GM18861 (cell line): ENCODE measurements around the gene AZI2.

Experiments
- ATAC-seq: cut with Tn5 transposase; IDR thresholded peaks from one replicate; pipeline ENCODE4 v1.9.1; 2021; ENCODE audit not compliant: unreplicated experiment

Gene AZI2, protein sequence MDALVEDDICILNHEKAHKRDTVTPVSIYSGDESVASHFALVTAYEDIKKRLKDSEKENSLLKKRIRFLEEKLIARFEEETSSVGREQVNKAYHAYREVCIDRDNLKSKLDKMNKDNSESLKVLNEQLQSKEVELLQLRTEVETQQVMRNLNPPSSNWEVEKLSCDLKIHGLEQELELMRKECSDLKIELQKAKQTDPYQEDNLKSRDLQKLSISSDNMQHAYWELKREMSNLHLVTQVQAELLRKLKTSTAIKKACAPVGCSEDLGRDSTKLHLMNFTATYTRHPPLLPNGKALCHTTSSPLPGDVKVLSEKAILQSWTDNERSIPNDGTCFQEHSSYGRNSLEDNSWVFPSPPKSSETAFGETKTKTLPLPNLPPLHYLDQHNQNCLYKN

DNA sequence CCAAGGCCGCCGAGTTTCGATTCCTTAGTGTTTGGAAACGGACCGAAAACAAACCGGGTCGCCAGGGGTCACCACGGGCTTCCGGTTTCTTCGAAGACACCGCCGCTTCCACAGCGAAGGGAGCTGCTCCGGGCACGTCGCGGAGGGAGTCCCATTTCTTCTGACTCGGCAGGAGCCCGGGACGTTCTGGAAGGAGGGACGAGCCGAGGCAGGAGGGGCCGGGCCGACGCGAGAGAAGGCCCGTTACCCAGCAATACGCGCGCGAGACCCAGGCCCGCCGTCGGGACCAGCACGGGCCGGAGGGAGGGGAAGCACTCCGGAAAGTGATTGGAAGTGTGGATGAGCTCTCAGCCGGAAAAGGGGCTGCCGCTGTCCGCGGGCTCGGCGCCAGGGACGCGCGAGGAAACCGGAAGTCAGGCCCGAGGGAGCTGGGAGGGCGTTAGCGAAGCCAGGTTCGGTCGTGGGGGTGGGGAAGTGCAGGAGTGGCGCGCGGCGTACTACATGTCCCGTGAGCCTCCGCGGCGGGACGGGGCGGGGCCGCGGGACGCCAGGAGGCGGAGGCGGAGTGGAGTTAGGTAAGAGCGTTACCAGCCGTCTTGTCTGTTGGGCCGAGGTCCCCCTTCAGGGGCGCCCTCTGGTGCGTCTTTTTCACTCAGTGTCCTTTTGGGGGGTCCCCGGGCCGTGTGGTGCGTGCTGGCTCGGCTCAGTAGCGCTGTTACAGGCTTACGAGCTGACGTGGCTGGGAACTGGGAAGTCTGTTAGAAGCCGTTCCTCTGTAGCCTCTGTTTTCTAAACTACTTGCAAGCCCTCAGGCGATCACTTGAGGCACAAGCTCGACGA lies at the start of gene AZI2, which contains the start of gene ZCWPW2:
AZI2 (minus strand) TSS at position 196 of the 840 bp plus-strand sequence. CDS start 8,207 bp downstream, outside the sequence.
ZCWPW2 (plus strand) TSS at position 93 of the 840 bp plus-strand sequence. CDS start 64,348 bp downstream, outside the sequence.
- peak; percentile 89 for ATAC-seq

DNA sequence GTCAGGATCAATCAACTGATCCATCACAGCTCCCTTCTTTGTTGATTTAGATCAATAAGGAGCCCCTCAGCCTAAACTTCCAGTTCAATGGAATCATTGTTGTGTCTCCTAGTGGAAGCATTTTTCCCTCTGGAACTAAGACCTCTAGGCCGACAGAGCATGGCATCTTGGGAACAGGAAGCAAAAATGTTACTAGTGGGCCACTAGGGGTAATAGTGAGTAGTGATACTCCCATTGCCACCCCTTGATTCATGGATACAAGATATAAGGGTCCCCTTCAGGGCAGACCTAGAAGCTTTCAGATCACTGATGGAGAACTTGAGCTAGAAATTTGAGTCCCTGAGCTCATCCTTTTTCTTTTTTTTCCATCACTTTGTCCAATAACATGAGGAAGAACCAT lies 40.4 kb upstream of the AZI2 start:
- no peak for ATAC-seq

DNA sequence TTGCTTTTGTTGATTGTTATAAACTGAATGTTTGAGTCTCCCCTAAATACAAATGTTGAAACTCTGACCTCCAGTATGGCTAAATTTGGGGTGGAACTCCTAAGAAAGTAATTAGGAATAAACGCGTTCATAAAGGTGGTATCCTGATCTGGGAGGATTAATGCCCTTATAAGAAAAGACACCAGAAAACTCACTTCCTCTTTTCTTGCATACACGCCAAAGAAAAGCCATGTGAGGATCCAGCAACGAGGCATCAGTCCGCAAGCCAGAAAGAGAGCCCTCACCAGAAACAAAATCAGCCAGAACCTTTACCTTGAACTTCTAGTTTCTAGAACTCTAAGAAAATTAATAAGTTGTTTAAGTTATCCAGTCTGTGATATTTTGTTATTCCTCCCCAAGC lies 37.4 kb upstream of the AZI2 start:
- ATAC-seq = no peak

DNA sequence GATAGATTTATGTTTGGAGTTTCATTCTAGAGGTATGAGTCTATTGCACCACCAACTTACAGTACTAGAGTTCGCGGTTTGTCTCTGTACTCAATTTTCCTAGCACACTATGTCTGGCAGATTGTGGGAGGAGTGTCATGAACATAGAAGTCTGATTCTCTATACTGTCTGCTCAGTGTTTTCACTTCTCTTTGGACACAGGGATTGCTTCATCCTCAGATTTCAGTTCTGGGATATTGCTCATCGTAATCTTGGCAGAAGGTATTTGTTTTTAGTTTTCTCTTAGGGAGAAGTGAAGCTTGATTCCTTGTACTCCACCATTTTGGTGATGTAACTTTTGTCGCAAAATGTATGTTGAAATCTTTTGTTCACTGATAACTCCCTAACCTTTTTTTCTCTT lies 27.8 kb upstream of the AZI2 start:
- ATAC-seq = no peak

DNA sequence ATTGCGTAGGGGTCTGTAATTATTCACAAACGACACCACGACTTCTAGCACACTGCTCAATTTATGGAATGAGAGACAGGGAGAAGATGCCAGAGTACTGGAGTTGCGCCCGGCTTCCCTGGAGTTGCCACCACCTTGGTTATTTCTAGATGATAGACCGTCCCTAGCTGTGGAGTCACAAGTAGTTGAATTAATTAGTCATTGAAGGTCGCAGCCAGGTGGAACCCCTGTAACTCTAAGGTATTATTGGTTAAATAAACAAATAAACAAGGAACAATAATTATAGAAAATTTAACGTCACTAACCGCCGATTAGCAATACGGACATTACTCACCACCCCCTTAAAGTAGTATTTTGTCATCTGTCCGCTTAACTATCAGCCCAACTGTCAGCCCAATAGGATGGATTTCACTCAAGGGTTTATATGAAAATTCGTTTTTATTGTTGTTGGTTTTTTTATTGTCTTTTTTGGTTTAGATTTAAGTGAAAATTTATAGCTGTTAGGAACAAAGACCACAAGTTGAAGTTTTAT lies 911 bp upstream of the AZI2 start:
- ATAC-seq = no peak

DNA sequence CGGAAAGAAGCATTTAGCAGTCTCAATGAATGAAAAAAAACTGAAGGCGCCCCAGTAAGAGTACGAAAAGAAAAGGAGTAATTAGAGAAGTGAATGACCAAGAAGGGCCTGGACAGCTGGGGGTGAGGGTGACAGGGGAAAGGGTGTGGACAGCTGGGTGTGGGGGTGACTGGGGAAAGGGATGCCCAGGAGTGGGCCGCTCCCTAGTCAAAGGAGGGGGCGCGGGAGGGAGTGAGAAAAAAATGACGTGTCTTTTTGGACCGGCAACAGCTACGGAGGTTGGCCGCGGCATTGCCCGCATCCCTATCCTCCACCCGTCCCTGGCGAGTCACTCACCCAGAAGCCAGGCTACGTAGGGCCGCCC lies 377 bp downstream of the AZI2 start:
- ATAC-seq = no peak

DNA sequence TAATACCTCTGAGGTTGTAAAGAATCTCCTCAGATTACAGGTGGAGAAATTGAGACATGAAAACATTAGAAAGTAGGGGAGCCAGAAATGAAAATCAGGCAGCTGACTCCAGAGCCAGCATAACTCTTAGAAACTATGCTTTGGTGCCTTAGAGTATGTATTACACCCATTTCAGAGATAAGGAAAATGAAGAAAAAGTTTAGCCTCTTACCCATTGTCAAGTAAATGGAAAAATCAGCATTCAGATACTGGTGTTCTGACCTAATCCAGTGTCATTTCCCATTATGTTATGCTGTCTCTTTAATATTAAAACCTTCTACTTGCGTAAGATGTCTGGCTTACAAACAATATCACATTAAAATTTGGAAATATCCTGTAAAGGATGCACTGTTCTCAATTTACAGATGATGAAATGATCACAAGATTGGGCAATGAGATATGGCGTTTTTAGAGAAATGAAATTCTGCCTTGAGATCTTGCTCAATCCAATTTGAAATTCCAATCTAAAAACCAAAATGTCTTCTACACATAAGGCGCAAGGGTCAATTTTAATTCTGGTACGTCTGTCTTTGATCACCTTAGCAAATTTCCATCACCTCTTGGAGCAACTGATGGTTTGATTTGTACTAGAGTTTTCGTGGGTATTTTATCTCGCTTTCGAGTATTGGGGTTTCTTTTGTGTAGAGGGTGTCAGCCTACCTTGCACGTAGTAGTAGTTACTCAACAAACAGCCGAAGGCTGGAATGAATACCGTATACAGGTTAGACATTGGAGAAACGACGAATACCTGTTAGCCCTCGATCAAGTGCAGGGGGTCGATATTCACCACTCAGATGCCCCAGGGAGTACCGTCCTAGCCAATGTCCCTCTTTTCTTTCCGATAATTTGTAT lies 1.0 kb downstream of the AZI2 start:
- ATAC-seq = no peak

DNA sequence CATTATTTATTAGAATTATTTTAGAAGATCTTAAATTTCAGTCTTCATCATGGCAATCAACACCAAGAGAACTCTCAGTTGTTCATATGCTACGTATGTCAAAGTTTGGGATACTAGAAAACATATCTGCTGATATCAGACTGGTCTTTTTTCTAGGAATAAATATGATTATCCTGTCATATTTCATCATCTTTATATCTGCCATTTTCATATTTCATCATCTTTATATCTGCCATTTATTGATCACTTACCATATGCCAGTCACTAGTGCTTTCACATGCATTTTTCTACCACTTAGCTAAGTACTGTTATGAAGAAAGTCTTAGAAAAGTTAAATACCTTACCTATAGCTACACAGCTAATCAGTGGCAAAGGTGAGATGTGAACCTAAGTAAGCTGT lies 2.9 kb downstream of the AZI2 start:
- no peak for ATAC-seq

DNA sequence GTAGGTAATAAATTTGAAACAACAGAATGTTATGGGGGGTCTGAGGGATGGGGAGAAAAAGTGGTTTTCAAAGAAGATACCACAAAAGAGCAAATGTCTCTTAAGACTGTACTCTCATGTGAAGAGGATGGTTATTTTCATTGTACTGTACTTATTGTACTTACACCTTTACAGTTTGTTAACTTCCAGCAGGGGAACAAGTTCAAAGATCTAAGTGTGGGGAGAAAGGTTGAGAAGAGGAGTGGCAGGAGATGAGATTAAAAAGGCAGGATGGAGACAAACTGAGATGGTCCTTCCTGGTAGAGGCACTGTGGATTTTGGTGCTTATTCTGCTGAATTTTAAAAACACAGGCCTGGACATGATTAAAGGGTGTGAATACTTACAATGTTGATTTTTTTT lies 5.5 kb downstream of the AZI2 start:
- no peak for ATAC-seq

DNA sequence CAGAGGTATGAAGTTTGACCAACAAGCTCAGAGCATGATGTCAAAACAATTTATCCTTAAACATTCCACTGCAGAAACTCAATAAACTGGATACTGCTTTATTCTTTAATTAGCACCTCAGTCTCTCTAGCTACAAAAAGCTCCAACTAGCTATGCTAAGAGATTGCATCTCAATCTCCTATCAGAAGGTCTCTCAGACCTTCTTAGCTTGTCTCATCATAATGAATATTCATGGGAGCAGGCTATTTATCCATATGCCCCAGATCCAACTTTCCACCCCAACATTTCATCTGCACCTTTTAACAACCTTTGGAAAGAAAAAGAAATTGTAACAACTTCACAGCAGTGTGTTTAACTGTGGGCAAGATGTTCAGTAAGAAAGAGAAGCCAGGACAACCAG lies 11.4 kb downstream of the AZI2 start:
- ATAC-seq = no peak

DNA sequence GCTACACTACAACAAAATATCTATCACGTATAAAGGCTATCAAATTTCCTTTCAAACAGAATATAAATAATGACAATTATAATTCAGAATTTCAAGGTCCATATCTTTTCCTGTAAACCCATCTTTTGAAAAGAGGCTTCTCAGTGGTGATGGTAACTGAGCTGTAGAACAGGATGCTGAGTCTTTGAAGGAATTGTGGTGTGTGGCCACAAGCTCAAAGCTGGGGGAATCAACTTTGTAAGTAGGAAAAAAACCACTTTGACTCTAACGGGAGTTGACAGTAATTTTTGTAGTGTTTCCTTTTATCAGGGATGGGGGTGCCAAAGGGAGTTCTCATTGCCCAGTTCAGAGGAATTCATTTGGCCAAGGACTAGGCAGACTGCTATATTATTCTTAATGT lies 13.4 kb downstream of the AZI2 start:
- no peak for ATAC-seq

DNA sequence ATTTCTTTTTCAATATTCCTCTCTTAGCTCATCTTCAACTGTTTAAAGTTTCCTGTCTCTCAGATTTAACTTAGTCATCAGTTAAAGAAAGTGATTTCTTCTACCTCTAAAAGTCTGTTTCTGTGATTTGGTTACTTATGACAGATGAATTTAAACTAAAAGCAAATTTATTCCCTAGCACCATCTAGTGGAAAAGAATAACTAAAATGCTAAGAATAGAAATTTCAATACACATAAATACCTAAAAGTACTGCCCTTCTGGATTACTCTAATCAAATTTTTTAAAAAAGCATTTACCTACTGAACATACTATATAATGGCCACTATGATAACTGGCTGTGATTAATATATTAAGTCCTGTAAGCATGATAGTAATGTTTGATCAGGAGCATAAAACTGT lies 14.1 kb downstream of the AZI2 start:
- no peak for ATAC-seq

DNA sequence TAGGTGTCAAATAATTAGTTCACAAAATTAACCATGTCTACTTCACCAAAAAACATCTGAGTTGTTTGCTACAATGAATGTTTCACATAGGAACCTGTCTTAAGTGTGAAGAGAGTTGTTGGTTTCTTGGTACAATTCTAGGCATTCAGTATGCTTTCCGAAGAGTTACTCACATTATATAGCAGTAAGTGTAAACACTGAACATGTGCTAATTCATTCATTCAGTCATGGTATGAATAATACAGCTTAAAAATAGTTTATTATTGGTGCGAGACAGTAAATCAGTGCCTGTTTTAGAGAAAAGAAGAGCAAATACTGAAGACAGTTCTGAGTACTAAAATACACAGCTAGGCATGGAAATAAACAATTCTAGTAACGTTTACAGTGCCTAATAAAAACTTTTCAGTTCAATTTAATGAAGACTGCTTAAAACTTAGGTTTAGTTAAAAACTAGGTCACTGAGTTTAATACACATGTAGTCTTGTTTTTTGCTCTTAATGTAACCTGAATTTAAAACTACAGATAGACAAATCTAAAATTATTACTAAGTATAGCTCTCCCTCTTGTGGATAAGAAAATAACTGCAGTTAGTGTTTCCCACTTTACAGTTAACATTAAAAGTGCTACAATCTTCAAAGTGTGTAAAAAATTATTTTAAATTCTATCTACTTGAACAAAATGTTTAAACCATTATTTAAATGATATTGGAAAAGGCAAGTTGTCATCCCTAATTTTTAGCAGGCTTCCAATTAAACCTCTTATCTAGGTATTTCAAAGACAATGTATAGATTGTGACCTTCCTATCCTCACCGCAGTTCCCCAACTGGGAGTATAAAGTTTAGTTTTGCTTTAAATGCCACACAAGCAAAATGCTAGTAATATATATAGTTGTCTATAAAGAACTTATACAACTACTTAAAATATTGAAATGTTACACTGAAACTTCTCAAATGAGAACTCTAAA lies 20.2 kb downstream of the AZI2 start:
- peak; percentile 40 for ATAC-seq

DNA sequence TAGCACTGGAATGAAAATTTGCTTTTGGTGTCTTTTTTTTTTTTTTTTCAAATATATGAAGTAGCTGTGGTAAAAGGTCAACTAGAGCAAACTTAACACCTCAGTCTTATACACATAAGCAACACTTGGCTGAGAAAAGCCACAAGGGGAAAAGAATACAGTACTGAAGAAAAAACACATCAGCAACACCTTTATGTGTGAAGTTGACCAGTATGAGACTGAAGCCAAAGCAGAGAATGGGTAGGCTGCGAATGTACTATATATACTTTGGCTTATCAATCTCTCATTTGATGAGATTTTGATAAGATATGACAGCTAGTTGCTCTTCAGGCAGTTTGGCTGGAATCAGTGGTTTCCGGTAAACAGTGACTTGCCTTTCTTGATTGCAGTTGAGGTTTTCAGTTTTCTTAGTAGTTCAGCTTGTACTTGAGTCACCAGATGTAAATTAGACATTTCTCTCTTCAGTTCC lies 22.1 kb downstream of the AZI2 start:
- ATAC-seq = no peak

DNA sequence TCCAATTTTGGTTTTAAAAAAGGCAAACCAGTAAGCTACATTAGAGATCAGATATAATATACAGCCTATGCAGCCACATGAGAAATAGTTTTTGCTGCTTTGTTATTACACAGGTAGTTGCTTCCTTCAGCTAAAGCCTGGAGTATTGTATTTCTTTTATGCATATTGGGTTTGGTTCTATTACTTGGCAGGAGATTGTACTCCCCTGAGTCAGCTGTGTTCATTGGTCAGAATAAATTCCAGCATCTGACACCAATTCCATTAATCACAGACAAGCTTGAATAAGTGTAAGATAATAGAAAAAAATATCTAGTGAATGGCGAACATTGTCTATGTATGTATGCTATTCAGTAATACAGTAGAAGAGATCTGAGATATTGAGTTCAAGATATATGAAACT lies 26.2 kb downstream of the AZI2 start:
- no peak for ATAC-seq

DNA sequence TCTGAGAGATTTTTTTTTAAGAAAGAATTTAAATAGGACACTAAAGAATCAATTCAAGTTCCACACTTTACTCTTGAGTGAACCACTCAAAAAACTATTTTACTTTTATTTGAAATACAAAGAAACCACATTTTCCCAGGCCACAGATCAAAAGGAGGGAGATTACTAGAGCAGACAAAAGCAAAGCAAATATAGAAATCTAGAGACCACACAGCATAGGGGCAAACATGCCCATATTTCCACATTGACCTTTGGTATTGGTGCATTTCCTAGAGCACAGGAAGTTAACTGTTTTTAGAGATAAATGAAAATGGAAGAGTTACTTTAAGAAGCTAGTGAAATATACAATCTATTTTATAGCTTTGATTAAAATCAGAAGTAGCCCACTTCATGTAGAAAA lies 27.6 kb downstream of the AZI2 start:
- no peak for ATAC-seq

DNA sequence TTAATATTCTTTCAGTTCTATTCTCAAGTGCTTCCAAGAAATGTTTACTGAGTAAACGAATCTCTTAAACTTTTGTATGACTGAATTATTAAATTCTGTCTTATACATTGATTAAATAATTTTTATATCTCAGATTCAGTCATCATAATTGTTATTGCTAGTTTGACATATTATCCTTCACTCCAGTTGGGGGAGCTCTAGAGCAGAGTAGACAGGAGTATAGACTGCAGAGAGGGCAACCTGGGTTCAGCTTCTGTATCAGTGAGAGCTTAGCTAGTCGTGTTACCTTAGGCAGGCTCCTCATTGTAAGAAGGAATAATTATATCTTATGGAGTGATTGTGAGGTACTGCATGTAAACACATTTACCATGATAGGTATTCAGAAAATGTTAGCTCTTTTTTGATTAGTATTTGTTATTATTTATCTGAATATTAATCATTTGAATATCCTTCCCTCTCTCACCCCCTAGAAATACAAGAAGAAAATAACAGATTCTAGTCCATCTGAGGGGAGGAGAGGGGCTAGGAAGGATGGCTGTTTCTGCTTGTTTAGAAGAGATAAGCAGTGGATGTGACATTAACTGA lies 31.1 kb downstream of the AZI2 start:
- peak; percentile 78 for ATAC-seq

DNA sequence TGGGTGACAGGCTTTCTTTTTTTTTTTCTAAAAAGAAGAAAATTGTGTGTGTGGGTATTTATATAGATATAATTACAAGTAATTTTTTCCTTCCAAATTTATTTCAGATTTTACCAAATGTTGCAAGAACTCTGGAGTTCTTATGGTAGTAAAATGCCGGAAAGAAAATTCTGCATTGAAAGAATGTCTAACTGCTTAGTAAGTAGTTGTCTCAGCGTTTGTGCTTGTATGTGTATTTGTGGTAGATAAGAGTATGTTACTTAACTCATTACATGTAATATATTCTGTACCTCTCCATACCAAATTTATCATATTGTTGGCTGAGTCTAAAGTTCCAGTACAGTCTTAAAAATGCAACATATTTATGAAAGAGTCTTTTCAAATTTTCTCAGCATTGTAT lies 32.4 kb downstream of the AZI2 start:
- ATAC-seq = no peak

DNA sequence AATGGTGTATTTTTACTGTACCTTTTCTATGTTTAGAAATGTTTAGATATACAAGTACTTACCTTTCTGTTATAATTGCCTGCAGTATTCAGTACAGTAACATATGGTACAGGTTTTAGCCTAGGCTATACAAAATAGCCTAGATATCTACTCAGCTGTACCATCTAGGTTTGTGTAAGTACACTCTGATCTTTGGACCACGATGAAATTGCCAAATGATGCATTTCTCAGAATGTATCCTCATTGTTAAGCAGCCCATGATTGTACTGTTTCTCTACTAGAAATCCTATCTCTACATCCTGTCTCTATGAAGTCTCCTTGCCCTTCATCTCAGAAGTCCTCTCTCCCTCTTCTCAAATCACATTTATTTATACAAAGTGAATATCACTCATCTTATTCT lies 32.9 kb downstream of the AZI2 start:
- ATAC-seq = no peak
